ENCODE data around the gene PRDM16. TPM values are rescaled to one million over a fixed set of nuclear protein-coding genes. Genes with fewer than 3 reads are reported as not detected.

The PRDM16 gene
- total RNA-seq, 1 experiment from 2014 or later: 5.3 TPM

DNA sequence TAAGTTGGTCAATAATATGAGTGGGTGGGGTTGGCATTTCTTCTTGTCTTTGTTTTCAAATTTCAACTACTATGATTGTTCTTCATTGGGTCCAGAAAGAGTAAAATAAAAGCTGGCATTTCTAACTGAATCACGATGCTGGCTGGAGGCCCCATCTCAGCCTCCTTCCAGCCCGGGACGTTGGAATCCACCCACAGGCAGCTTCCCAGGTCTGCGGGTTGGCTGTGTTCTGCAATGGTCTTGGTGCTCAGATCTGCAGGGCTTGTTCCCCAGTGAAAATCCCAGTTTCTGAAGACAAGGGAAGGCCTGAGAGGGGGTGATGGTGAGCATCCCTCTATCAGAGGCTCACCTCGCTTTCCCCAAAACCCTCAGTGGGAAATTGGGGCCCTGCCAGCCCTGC lies 330.7 kb downstream of the PRDM16 start:
- H3K4me1 Mint-ChIP-seq (ENCODE audit: low read depth, unreplicated experiment): no peaks in the 10 kb centered on the region
- Histone ChIP-seq H3K9me3 (no peaks in the 10 kb centered on the region), H3K4me3 (ENCODE audit: low read depth, low read length) (no peak overlapping the region), H3K27me3 (replicated peaks; ENCODE audit: control insufficient read depth, insufficient read depth, low read length) (no peaks in the 10 kb centered on the region), H3K4me1 (no peaks in the 10 kb centered on the region), H3K36me3 (ENCODE audit: control insufficient read depth, insufficient read depth, low read length) (no peaks in the 10 kb centered on the region)
- intact Hi-C loops (cut with micrococcal nuclease; ENCODE audit: unreplicated experiment): no loop called here
- TF ChIP-seq, protein P1, sequence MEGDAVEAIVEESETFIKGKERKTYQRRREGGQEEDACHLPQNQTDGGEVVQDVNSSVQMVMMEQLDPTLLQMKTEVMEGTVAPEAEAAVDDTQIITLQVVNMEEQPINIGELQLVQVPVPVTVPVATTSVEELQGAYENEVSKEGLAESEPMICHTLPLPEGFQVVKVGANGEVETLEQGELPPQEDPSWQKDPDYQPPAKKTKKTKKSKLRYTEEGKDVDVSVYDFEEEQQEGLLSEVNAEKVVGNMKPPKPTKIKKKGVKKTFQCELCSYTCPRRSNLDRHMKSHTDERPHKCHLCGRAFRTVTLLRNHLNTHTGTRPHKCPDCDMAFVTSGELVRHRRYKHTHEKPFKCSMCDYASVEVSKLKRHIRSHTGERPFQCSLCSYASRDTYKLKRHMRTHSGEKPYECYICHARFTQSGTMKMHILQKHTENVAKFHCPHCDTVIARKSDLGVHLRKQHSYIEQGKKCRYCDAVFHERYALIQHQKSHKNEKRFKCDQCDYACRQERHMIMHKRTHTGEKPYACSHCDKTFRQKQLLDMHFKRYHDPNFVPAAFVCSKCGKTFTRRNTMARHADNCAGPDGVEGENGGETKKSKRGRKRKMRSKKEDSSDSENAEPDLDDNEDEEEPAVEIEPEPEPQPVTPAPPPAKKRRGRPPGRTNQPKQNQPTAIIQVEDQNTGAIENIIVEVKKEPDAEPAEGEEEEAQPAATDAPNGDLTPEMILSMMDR (IDR thresholded peaks at IDR 0.05; ENCODE audit: insufficient read depth in 1 of 2, low read depth in 1 of 2, low read length in 1 of 2, severe bottlenecking in 1 of 2, unreplicated experiment in 1 of 2): no peak
- no peak for DNase-seq
- no peak overlapping the region for H3K27ac Mint-ChIP-seq (ENCODE audit: unreplicated experiment)
- CTCF ChIA-PET: no interaction called here
- no peak overlapping the region for H3K4me3 Mint-ChIP-seq (ENCODE audit: unreplicated experiment)
- H3K27me3 Mint-ChIP-seq (ENCODE audit: insufficient read depth, unreplicated experiment): no peaks in the 10 kb centered on the region
- POLR2A ChIA-PET: no interaction called here
- no peaks in the 10 kb centered on the region for H3K36me3 Mint-ChIP-seq (ENCODE audit: insufficient read depth, unreplicated experiment)
- BruUV-seq (replicated peaks): no TSS peak
- H3K9me3 Mint-ChIP-seq (ENCODE audit: unreplicated experiment): no peaks in the 10 kb centered on the region

DNA sequence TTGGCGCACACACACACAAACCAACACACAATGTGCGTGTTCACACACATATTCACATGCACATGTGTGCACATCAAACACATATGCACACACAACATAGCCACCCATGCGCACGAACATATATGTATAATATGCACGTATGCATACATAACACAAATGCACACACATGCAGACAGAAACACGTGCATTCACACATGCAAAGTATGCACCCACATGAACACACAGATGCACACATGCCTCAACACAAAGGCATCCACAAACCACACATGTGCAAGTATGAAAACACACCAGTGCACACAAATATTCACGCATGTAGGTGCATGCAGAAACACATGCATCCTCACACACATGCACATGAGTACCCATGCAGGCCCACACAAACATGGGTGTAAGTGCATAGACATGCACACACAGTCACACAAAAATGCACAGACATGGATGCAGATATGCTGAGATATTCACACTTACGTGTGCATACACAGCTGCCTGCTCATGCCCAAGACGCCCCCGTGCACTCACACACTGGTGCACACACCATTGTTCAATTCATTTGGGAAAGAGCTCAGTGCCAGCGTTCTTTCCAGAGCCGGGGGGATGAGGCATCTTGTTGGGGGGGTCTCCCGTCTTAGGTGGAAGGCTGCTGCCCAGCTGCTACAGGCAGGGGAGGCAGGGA lies 332.7 kb downstream of the PRDM16 start:
- TF ChIP-seq, protein P1 (IDR thresholded peaks at IDR 0.05; ENCODE audit: insufficient read depth in 1 of 2, low read depth in 1 of 2, low read length in 1 of 2, severe bottlenecking in 1 of 2, unreplicated experiment in 1 of 2): no peak
- no peak overlapping the region for H3K27ac Mint-ChIP-seq (ENCODE audit: unreplicated experiment)
- H3K36me3 Mint-ChIP-seq (ENCODE audit: insufficient read depth, unreplicated experiment): no peaks in the 10 kb centered on the region
- no peaks in the 10 kb centered on the region for H3K27me3 Mint-ChIP-seq (ENCODE audit: insufficient read depth, unreplicated experiment)
- intact Hi-C loops (cut with micrococcal nuclease; ENCODE audit: unreplicated experiment): no loop called here
- no peaks in the 10 kb centered on the region for H3K4me1 Mint-ChIP-seq (ENCODE audit: low read depth, unreplicated experiment)
- H3K9me3 ChIP-seq: no peaks in the 10 kb centered on the region
- no peak overlapping the region for H3K4me3 ChIP-seq (ENCODE audit: low read depth, low read length)
- BruUV-seq (replicated peaks): no TSS peak
- no peaks in the 10 kb centered on the region for H3K9me3 Mint-ChIP-seq (ENCODE audit: unreplicated experiment)
- no peak overlapping the region for H3K4me3 Mint-ChIP-seq (ENCODE audit: unreplicated experiment)
- no peaks in the 10 kb centered on the region for H3K27me3 ChIP-seq (replicated peaks; ENCODE audit: control insufficient read depth, insufficient read depth, low read length)
- no peak for DNase-seq
- ChIA-PET POLR2A (no interaction called here), CTCF (no interaction called here)
- no peaks in the 10 kb centered on the region for H3K4me1 ChIP-seq
- no peaks in the 10 kb centered on the region for H3K36me3 ChIP-seq (ENCODE audit: control insufficient read depth, insufficient read depth, low read length)

DNA sequence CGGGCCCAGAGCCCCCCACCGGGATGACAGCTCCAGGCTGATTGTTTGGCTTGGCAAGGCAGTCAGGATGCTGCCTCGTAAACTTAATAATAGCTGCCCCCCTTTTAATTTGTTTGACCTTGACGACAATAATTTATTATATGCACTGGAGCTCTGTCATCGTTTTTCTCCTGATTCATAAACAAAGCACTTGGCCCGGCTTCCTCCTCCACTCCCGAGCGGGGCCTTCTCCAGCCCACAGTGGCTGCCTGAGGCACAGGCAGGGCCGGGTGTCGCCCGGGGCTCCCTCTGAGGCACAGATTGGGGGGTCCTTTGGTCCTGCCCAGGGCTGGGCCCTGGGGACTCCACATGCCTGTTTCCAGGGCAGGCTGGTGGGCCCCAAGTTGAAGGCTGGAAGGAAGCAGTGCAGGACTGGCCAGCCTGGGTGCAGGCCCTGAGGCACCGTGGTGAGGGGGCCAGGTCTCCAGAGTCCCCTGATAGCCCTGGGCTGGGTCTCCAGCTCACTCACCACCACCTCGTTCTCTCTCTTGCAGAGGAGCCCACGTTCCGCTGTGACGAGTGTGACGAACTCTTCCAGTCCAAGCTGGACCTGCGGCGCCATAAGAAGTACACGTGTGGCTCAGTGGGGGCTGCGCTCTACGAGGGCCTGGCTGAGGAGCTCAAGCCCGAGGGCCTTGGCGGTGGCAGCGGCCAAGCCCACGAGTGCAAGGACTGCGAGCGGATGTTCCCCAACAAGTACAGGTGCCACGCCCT lies 333.4 kb downstream of the PRDM16 start:
- Mint-ChIP-seq H3K9me3 (ENCODE audit: unreplicated experiment) (no peaks in the 10 kb centered on the region), H3K4me1 (ENCODE audit: low read depth, unreplicated experiment) (no peaks in the 10 kb centered on the region), H3K27me3 (ENCODE audit: insufficient read depth, unreplicated experiment) (no peaks in the 10 kb centered on the region), H3K27ac (ENCODE audit: unreplicated experiment) (no peak overlapping the region), H3K36me3 (ENCODE audit: insufficient read depth, unreplicated experiment) (no peaks in the 10 kb centered on the region), H3K4me3 (ENCODE audit: unreplicated experiment) (no peak overlapping the region)
- no peak overlapping the region for H3K4me3 ChIP-seq (ENCODE audit: low read depth, low read length)
- DNase-seq: no peak
- H3K4me1 ChIP-seq: no peaks in the 10 kb centered on the region
- TF ChIP-seq, protein P1 (IDR thresholded peaks at IDR 0.05; ENCODE audit: insufficient read depth in 1 of 2, low read depth in 1 of 2, low read length in 1 of 2, severe bottlenecking in 1 of 2, unreplicated experiment in 1 of 2): no peak
- intact Hi-C loops (cut with micrococcal nuclease; ENCODE audit: unreplicated experiment): no loop called here
- POLR2A ChIA-PET: no interaction called here
- H3K9me3 ChIP-seq: no peaks in the 10 kb centered on the region
- CTCF ChIA-PET: no interaction called here
- no peaks in the 10 kb centered on the region for H3K27me3 ChIP-seq (replicated peaks; ENCODE audit: control insufficient read depth, insufficient read depth, low read length)
- BruUV-seq (replicated peaks): no TSS peak
- no peaks in the 10 kb centered on the region for H3K36me3 ChIP-seq (ENCODE audit: control insufficient read depth, insufficient read depth, low read length)
